ENCODE data around the gene TRIM25.

Gene TRIM25

DNA sequence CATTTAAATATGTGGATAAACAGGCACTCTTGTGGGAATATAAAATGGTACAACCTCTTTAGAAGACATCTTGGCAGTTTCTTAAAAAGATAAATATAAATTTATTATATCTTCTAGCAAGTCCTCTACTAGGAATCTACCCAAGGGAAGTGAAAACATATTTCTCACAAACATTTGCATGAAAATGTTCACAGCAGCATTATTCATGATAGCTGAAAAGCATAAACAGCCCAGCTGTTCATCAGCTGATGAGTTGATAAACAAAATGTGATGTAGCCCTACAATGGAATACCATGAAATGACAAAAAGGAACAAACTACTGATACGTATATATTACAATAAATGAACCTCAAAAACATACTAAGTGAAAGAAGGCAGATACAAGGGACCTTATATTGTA lies 67.9 kb downstream of the TRIM25 start:
- H3K9me3 ChIP-seq (ENCODE audit: insufficient read depth, low read length): no peaks in the 10 kb centered on the region

DNA sequence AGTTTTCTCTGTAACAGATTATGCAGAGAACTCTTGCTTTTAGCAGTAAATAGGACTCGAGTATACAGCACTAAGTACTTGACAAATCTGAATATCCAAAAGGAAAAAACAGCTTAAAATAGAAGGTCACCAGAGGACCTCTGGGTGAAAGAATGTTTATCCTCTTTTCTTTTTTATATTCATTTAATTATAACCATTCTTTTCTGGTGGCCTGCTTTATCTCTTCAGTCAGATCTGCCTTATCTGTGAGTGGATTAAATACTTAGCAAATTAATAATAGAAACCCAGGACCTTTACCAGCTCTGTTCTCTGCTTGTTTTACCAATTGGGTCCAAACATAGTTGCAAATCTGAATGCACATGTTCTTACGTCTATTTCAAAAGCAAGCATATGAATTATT lies 71.3 kb downstream of the TRIM25 start:
- TF ChIP-seq, protein P1, sequence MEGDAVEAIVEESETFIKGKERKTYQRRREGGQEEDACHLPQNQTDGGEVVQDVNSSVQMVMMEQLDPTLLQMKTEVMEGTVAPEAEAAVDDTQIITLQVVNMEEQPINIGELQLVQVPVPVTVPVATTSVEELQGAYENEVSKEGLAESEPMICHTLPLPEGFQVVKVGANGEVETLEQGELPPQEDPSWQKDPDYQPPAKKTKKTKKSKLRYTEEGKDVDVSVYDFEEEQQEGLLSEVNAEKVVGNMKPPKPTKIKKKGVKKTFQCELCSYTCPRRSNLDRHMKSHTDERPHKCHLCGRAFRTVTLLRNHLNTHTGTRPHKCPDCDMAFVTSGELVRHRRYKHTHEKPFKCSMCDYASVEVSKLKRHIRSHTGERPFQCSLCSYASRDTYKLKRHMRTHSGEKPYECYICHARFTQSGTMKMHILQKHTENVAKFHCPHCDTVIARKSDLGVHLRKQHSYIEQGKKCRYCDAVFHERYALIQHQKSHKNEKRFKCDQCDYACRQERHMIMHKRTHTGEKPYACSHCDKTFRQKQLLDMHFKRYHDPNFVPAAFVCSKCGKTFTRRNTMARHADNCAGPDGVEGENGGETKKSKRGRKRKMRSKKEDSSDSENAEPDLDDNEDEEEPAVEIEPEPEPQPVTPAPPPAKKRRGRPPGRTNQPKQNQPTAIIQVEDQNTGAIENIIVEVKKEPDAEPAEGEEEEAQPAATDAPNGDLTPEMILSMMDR (IDR thresholded peaks at IDR 0.05; ENCODE audit: insufficient read depth, low read length, poor library complexity, severe bottlenecking): no peak
- TF ChIP-seq EZH2phosphoT487 (conservative IDR thresholded peaks at IDR 0.05; ENCODE audit: low read length): no peak
- no peak overlapping the region for H3K9ac ChIP-seq (ENCODE audit: low read length)
- peaks cover 10% of the 10 kb centered on the region; the same call in 1 of the 2 replicates for H3F3A ChIP-seq (ENCODE audit: insufficient read depth)
- no peaks in the 10 kb centered on the region; the same call in 1 of the 2 replicates for H4K20me1 ChIP-seq (ENCODE audit: low read depth, low read length)
- H3K36me3 ChIP-seq (ENCODE audit: low read length): peaks cover 11% of the 10 kb centered on the region; the same call in 1 of the 2 replicates
- H3K27ac ChIP-seq (ENCODE audit: low read depth, low read length): no peak overlapping the region
- H3K9me3 ChIP-seq (ENCODE audit: insufficient read depth, low read length): no peaks in the 10 kb centered on the region
- no peaks in the 10 kb centered on the region for H3K27me3 ChIP-seq (ENCODE audit: low read length)
- H3K4me2 ChIP-seq (ENCODE audit: low read depth, low read length, poor library complexity, severe bottlenecking): no peak overlapping the region
- no peaks in the 10 kb centered on the region for H3K9me2 ChIP-seq (replicated peaks; ENCODE audit: insufficient read depth, low read length)
- H3K79me2 ChIP-seq (ENCODE audit: insufficient read depth, low read length): 0 out of 2 replicates have a peak, but pooled peaks cover 6% of the 10 kb centered on the region
- no peak overlapping the region for H2AFZ ChIP-seq (ENCODE audit: low read depth, low read length, severe bottlenecking)
- no peak overlapping the region for H3K4me3 ChIP-seq (ENCODE audit: insufficient read depth, low read length, poor library complexity, severe bottlenecking)

More for the DNA sequence above, 67.9 kb downstream of the TRIM25 start:
- Histone ChIP-seq H3F3A (ENCODE audit: insufficient read depth) (peaks cover 6% of the 10 kb centered on the region; the same call in 1 of the 2 replicates), H2AFZ (ENCODE audit: low read depth, low read length, severe bottlenecking) (no peak overlapping the region), H3K4me3 (ENCODE audit: insufficient read depth, low read length, poor library complexity, severe bottlenecking) (no peak overlapping the region), H4K20me1 (ENCODE audit: low read depth, low read length) (no peaks in the 10 kb centered on the region; the same call in 1 of the 2 replicates), H3K4me2 (ENCODE audit: low read depth, low read length, poor library complexity, severe bottlenecking) (no peak overlapping the region), H3K27me3 (ENCODE audit: low read length) (no peaks in the 10 kb centered on the region), H3K36me3 (ENCODE audit: low read length) (peaks cover 11% of the 10 kb centered on the region; the same call in 1 of the 2 replicates), H3K9me2 (replicated peaks; ENCODE audit: insufficient read depth, low read length) (no peaks in the 10 kb centered on the region), H3K27ac (ENCODE audit: low read depth, low read length) (no peak overlapping the region), H3K9ac (ENCODE audit: low read length) (no peak overlapping the region), H3K79me2 (ENCODE audit: insufficient read depth, low read length) (no peaks in the 10 kb centered on the region)
- TF ChIP-seq, protein P1 (IDR thresholded peaks at IDR 0.05; ENCODE audit: insufficient read depth, low read length, poor library complexity, severe bottlenecking): no peak
- TF ChIP-seq EZH2phosphoT487 (conservative IDR thresholded peaks at IDR 0.05; ENCODE audit: low read length): no peak

DNA sequence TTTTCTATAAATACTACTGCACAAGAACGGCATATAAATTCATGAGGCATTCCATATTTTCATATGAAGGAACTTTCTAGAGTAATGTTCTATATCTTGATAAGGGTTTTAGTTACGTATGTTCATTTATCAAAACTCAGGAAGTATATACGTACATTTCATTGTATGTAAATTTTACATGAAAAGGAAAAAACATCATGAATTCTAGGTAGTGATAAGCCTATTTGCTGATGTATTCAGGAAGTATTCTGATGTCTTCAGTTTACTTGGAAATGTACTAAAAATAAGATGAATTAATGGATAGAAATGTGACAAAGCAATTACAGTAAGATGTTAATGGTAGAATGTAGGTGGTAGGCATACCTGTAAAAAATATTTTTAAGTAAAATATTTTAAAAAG lies 75.2 kb downstream of the TRIM25 start:
- Histone ChIP-seq H2AFZ (ENCODE audit: low read depth, low read length, severe bottlenecking) (no peak overlapping the region), H3F3A (ENCODE audit: insufficient read depth) (peaks cover 18% of the 10 kb centered on the region; the same call in 1 of the 2 replicates), H3K79me2 (ENCODE audit: insufficient read depth, low read length) (0 out of 2 replicates have a peak, but pooled peaks cover 6% of the 10 kb centered on the region), H3K9me3 (ENCODE audit: insufficient read depth, low read length) (no peaks in the 10 kb centered on the region), H3K36me3 (ENCODE audit: low read length) (peaks cover 17% of the 10 kb centered on the region), H3K9ac (ENCODE audit: low read length) (no peak overlapping the region), H3K9me2 (replicated peaks; ENCODE audit: insufficient read depth, low read length) (no peaks in the 10 kb centered on the region), H3K27me3 (ENCODE audit: low read length) (no peaks in the 10 kb centered on the region), H3K27ac (ENCODE audit: low read depth, low read length) (no peak overlapping the region), H3K4me2 (ENCODE audit: low read depth, low read length, poor library complexity, severe bottlenecking) (peak overlapping the region; percentile 23), H4K20me1 (ENCODE audit: low read depth, low read length) (0 out of 2 replicates have a peak, but pooled peaks cover 2% of the 10 kb centered on the region), H3K4me3 (ENCODE audit: insufficient read depth, low read length, poor library complexity, severe bottlenecking) (no peak overlapping the region)
- TF ChIP-seq EZH2phosphoT487 (conservative IDR thresholded peaks at IDR 0.05; ENCODE audit: low read length): no peak
- TF ChIP-seq, protein P1 (IDR thresholded peaks at IDR 0.05; ENCODE audit: insufficient read depth, low read length, poor library complexity, severe bottlenecking): no peak
